Vagina (tissue), 2 donors: ENCODE measurements around the gene ECT2.

Source experiments
- POLR2A ChIP-seq, 2 donors: fragments of 450-650 bp; IDR thresholded peaks; one replicate each; pipeline ENCODE4 v1.6.1; 2017; ENCODE audit warnings: antibody characterized with exemption in 2 of 2, mild to moderate bottlenecking in 2 of 2, moderate library complexity in 2 of 2
- POLR2AphosphoS5 ChIP-seq, 2 donors: sonication (generic); formaldehyde crosslinking; IDR thresholded peaks; one replicate each; pipeline ENCODE4 v1.9.0; 2017; ENCODE audit warnings: antibody characterized with exemption in 2 of 2, mild to moderate bottlenecking in 2 of 2, low read depth in 1 of 2; ENCODE audit not compliant: insufficient read depth in 1 of 2
- TF ChIP-seq, protein P1 (sequence below), 3 experiments: fragments of 450-650 bp in 2 of 3; fragments of 200-600 bp in 1 of 3; sonication (generic) in 1 of 3; IDR thresholded peaks; one replicate each; pipeline ENCODE4 v1.5.1; 2017 to 2019; ENCODE audit warnings: antibody characterized with exemption in 3 of 3, mild to moderate bottlenecking in 2 of 3, moderate library complexity in 2 of 3

DNA sequence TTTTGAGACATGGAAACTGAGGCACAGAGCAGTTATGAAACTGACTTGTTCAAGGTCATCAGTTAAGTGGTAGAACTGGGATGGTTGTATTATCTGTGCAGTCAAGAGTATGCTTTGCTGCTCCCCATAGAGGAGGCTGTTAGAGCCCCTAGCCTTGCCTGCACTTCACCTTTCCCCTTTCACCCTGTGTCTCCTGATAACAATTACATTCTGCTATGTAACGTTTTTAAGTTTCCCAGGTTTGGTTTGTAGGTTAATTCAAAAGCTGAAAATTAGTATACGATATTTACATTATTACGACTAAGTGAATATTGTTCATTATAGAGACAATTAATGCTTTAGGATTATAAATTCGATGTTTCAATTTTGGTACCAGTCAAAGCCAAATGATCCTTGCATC, 89.9 kb downstream of the ECT2 start:
- TF ChIP-seq, protein P1, sequence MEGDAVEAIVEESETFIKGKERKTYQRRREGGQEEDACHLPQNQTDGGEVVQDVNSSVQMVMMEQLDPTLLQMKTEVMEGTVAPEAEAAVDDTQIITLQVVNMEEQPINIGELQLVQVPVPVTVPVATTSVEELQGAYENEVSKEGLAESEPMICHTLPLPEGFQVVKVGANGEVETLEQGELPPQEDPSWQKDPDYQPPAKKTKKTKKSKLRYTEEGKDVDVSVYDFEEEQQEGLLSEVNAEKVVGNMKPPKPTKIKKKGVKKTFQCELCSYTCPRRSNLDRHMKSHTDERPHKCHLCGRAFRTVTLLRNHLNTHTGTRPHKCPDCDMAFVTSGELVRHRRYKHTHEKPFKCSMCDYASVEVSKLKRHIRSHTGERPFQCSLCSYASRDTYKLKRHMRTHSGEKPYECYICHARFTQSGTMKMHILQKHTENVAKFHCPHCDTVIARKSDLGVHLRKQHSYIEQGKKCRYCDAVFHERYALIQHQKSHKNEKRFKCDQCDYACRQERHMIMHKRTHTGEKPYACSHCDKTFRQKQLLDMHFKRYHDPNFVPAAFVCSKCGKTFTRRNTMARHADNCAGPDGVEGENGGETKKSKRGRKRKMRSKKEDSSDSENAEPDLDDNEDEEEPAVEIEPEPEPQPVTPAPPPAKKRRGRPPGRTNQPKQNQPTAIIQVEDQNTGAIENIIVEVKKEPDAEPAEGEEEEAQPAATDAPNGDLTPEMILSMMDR (IDR thresholded peaks at IDR 0.05), result no peak
- TF ChIP-seq POLR2A (IDR thresholded peaks at IDR 0.05) (no peak), POLR2AphosphoS5 (IDR thresholded peaks at IDR 0.05; ENCODE audit: insufficient read depth in 1 of 2, low read depth in 1 of 2) (no peak)
